Neural progenitor cell (in vitro differentiated cells): ENCODE data around the gene SOX5.

Source experiments
- CTCF ChIP-seq: fragments of 200-600 bp; sonication (generic); IDR thresholded peaks from 2 replicates; pipeline ENCODE4 v1.5.1; 2017; ENCODE audit warnings: antibody characterized with exemption, mild to moderate bottlenecking
- EZH2 ChIP-seq: fragments of 200-600 bp; sonication (generic); IDR thresholded peaks from 2 replicates; pipeline ENCODE4 v1.6.1; 2017; ENCODE audit warnings: antibody characterized with exemption, mild to moderate bottlenecking, moderate library complexity
- EZH2phosphoT487 ChIP-seq: fragments of 200-600 bp; sonication (generic); IDR thresholded peaks from 2 replicates; pipeline ENCODE4 v1.6.1; 2017; ENCODE audit warnings: antibody characterized with exemption

- TF ChIP-seq CTCF (no peak), EZH2phosphoT487 (no peak), EZH2 (no peak)
Observed at GRCh38 chr12:23847857-23848256, 101.6 kb downstream of the SOX5 start.
